Activated naive CD8-positive, alpha-beta T cell treated with anti-CD3 and anti-CD28 coated beads, Interleukin-2, amount 50 U/mL, for 24 hours (primary cell): ENCODE measurements around the gene CMSS1.
A peak's percentile ranks its signal among the peaks of the same experiment; 100 is the strongest.

Source experiments
- ATAC-seq: fragments of 150-1000 bp; cut with Tn5 transposase; one replicate; pipeline ENCODE4 v1.10.0; 2021
- DNase-seq: peaks from one replicate; pipeline ENCODE4 v3.0.0; 2021
- H3K27ac Mint-ChIP-seq: one replicate; pipeline ENCODE4 v1.8.0; 2021; ENCODE audit warnings: mild to moderate bottlenecking, mixed read lengths
- H3K27me3 Mint-ChIP-seq: one replicate; pipeline ENCODE4 v1.8.0; 2021; ENCODE audit warnings: mixed read lengths
- H3K36me3 Mint-ChIP-seq: one replicate; pipeline ENCODE4 v1.8.0; 2021; ENCODE audit warnings: low read depth, mixed read lengths
- H3K4me1 Mint-ChIP-seq: one replicate; pipeline ENCODE4 v1.8.0; 2021; ENCODE audit warnings: mixed read lengths
- H3K4me3 Mint-ChIP-seq: one replicate; pipeline ENCODE4 v1.8.0; 2021; ENCODE audit warnings: mild to moderate bottlenecking, moderate library complexity, mixed read lengths
- H3K9me3 Mint-ChIP-seq: one replicate; pipeline ENCODE4 v1.8.0; 2021; ENCODE audit warnings: mixed read lengths

Gene CMSS1

GRCh38 chr3:99928771-99929744 lies 111.4 kb downstream of the CMSS1 start:
- H3K27me3 Mint-ChIP-seq: no peaks in the 10 kb centered on the region
- no peak overlapping the region for H3K4me3 Mint-ChIP-seq
- H3K9me3 Mint-ChIP-seq: no peaks in the 10 kb centered on the region
- no peak overlapping the region for H3K27ac Mint-ChIP-seq
- ATAC-seq: no peak
- no peak for DNase-seq
- no peaks in the 10 kb centered on the region for H3K4me1 Mint-ChIP-seq
- peaks cover 19% of the 10 kb centered on the region for H3K36me3 Mint-ChIP-seq

GRCh38 chr3:99929745-99930139 lies 112.1 kb downstream of the CMSS1 start:
- ATAC-seq (no peak), DNase-seq (no peak)
- Mint-ChIP-seq H3K4me3 (no peak overlapping the region), H3K36me3 (peaks cover 25% of the 10 kb centered on the region), H3K27ac (no peak overlapping the region), H3K4me1 (no peaks in the 10 kb centered on the region), H3K27me3 (no peaks in the 10 kb centered on the region), H3K9me3 (no peaks in the 10 kb centered on the region)

- Mint-ChIP-seq H3K9me3 (no peaks in the 10 kb centered on the region), H3K27ac (no peak overlapping the region), H3K4me1 (no peaks in the 10 kb centered on the region), H3K36me3 (peaks cover 24% of the 10 kb centered on the region), H3K4me3 (no peak overlapping the region), H3K27me3 (no peaks in the 10 kb centered on the region)
- ATAC-seq (no peak), DNase-seq (no peak)
Measured at GRCh38 chr3:99931059-99931458, 113.4 kb downstream of the CMSS1 start.

GRCh38 chr3:99933971-99934750 lies 116.5 kb downstream of the CMSS1 start:
- H3K4me3 Mint-ChIP-seq: no peak overlapping the region
- DNase-seq (no peak), ATAC-seq (no peak)
- H3K36me3 Mint-ChIP-seq: peaks cover 23% of the 10 kb centered on the region
- no peak overlapping the region for H3K27ac Mint-ChIP-seq
- H3K4me1 Mint-ChIP-seq: peaks cover 21% of the 10 kb centered on the region
- H3K27me3 Mint-ChIP-seq: no peaks in the 10 kb centered on the region
- H3K9me3 Mint-ChIP-seq: no peaks in the 10 kb centered on the region

GRCh38 chr3:99934975-99935797 lies 117.5 kb downstream of the CMSS1 start:
- Mint-ChIP-seq H3K9me3 (no peaks in the 10 kb centered on the region), H3K27me3 (no peaks in the 10 kb centered on the region), H3K36me3 (peaks cover 23% of the 10 kb centered on the region), H3K4me1 (peaks cover 31% of the 10 kb centered on the region), H3K4me3 (no peak overlapping the region), H3K27ac (no peak overlapping the region)
- DNase-seq (no peak), ATAC-seq (no peak)

- H3K4me1 Mint-ChIP-seq: peaks cover 37% of the 10 kb centered on the region
- H3K36me3 Mint-ChIP-seq: peaks cover 22% of the 10 kb centered on the region
- ATAC-seq (no peak), DNase-seq (no peak)
- no peaks in the 10 kb centered on the region for H3K27me3 Mint-ChIP-seq
- H3K27ac Mint-ChIP-seq: peak overlapping the region; percentile 82
- H3K4me3 Mint-ChIP-seq: peak overlapping the region; percentile 46
- H3K9me3 Mint-ChIP-seq: no peaks in the 10 kb centered on the region
Measured at GRCh38 chr3:99938270-99938911, 120.7 kb downstream of the CMSS1 start.

GRCh38 chr3:99939876-99940275 lies 122.2 kb downstream of the CMSS1 start:
- ATAC-seq (no peak), DNase-seq (no peak)
- Mint-ChIP-seq H3K9me3 (no peaks in the 10 kb centered on the region), H3K27me3 (no peaks in the 10 kb centered on the region), H3K36me3 (peaks cover 13% of the 10 kb centered on the region), H3K27ac (no peak overlapping the region), H3K4me3 (no peak overlapping the region), H3K4me1 (peaks cover 39% of the 10 kb centered on the region)

- H3K27me3 Mint-ChIP-seq: no peaks in the 10 kb centered on the region
- peaks cover 39% of the 10 kb centered on the region for H3K4me1 Mint-ChIP-seq
- peaks cover 13% of the 10 kb centered on the region for H3K36me3 Mint-ChIP-seq
- H3K27ac Mint-ChIP-seq: peak overlapping the region; percentile 23
- no peak for DNase-seq
- no peak overlapping the region for H3K4me3 Mint-ChIP-seq
- peak; percentile 27 for ATAC-seq
- H3K9me3 Mint-ChIP-seq: no peaks in the 10 kb centered on the region
Measured at GRCh38 chr3:99940350-99940749, 122.7 kb downstream of the CMSS1 start.

GRCh38 chr3:99941211-99941610 lies 123.5 kb downstream of the CMSS1 start:
- no peak overlapping the region for H3K27ac Mint-ChIP-seq
- peaks cover 39% of the 10 kb centered on the region for H3K4me1 Mint-ChIP-seq
- no peaks in the 10 kb centered on the region for H3K27me3 Mint-ChIP-seq
- DNase-seq (no peak), ATAC-seq (no peak)
- H3K36me3 Mint-ChIP-seq: peaks cover 11% of the 10 kb centered on the region
- H3K9me3 Mint-ChIP-seq: no peaks in the 10 kb centered on the region
- no peak overlapping the region for H3K4me3 Mint-ChIP-seq

GRCh38 chr3:99943931-99944761 lies 126.5 kb downstream of the CMSS1 start:
- H3K27ac Mint-ChIP-seq: no peak overlapping the region
- peaks cover 18% of the 10 kb centered on the region for H3K4me1 Mint-ChIP-seq
- ATAC-seq: no peak
- H3K27me3 Mint-ChIP-seq: no peaks in the 10 kb centered on the region
- H3K9me3 Mint-ChIP-seq: no peaks in the 10 kb centered on the region
- H3K4me3 Mint-ChIP-seq: no peak overlapping the region
- peaks cover 10% of the 10 kb centered on the region for H3K36me3 Mint-ChIP-seq
- no peak for DNase-seq

- Mint-ChIP-seq H3K4me1 (peaks cover 5% of the 10 kb centered on the region), H3K27me3 (no peaks in the 10 kb centered on the region), H3K4me3 (no peak overlapping the region), H3K27ac (no peak overlapping the region), H3K9me3 (no peaks in the 10 kb centered on the region), H3K36me3 (peaks cover 7% of the 10 kb centered on the region)
- DNase-seq (no peak), ATAC-seq (no peak)
Measured at GRCh38 chr3:99945328-99945995, 127.8 kb downstream of the CMSS1 start.

- Mint-ChIP-seq H3K9me3 (no peaks in the 10 kb centered on the region), H3K27me3 (no peaks in the 10 kb centered on the region), H3K27ac (no peak overlapping the region), H3K4me3 (no peak overlapping the region), H3K36me3 (peaks cover 4% of the 10 kb centered on the region), H3K4me1 (peaks cover 2% of the 10 kb centered on the region)
- no peak for ATAC-seq
- DNase-seq: no peak
Measured at GRCh38 chr3:99947356-99947755, 129.7 kb downstream of the CMSS1 start.
